ENCODE measurements around the gene NDRG3. TPM values are rescaled to one million over a fixed set of nuclear protein-coding genes. Genes with fewer than 3 reads are reported as not detected.

The NDRG3 gene
- total and polyA plus RNA-seq, 2 of the 8 experiments (the other 6 are each of a cell fraction or from before 2014, with no cell fraction given): 25.7 to 32.3 TPM

DNA sequence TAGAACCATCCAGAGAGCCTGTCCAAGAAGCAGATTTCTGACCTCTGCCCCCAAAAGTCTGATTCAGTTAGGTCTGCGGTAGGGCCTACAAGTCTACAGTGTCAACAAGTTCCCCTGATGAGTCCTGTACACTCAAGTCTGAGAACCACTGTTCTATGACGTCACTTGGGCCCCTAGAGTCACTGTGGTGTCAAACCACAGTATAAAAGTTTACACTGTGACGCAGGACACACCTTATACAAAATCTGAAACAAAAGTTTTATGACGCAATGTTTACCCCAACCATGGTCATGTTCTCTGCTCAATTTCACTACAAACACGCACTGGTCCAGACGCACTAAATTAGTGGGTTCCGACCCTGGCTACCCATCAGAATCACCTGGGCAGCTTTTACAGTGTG, 117.8 kb downstream of the NDRG3 start:
- Histone ChIP-seq H2BK120ac (replicated peaks; ENCODE audit: low read depth, low read length) (no peak overlapping the region), H3K9me3 (ENCODE audit: insufficient read depth in 2 of 2, low read depth in 1 of 2, low read length in 1 of 2) (no peaks in the 10 kb centered on the region), H3K79me1 (ENCODE audit: low read depth, low read length) (no peaks in the 10 kb centered on the region), H4K91ac (replicated peaks; ENCODE audit: insufficient read length, low read length) (no peak overlapping the region), H4K20me1 (replicated peaks in 1 of 2; ENCODE audit: control insufficient read depth in 1 of 2, insufficient read depth in 2 of 2, low read length in 2 of 2) (no peaks in the 10 kb centered on the region), H3K36me3 (ENCODE audit: control insufficient read depth in 2 of 4, insufficient read depth in 4 of 4, low read length in 3 of 4) (no peaks in the 10 kb centered on the region), H4K5ac (ENCODE audit: insufficient read length, low read depth, low read length) (no peak overlapping the region), H3K4me1 (replicated peaks in 1 of 4; ENCODE audit: control insufficient read depth in 3 of 4, insufficient read depth in 4 of 4, low read length in 3 of 4) (peaks cover 0 to 4% (median 1%) of the 10 kb centered on the region in 4 experiments; a peak in 3 of 7 replicates), H3K27ac (ENCODE audit: low read depth, low read length) (no peak overlapping the region), H2AK5ac (ENCODE audit: low read depth, low read length) (no peak overlapping the region), H3K4me3 (ENCODE audit: extremely low read depth in 1 of 4, insufficient read depth in 2 of 4, low read depth in 3 of 4, low read length in 4 of 4) (no peak overlapping the region), H3K23ac (ENCODE audit: insufficient read length) (no peak overlapping the region), H2BK15ac (ENCODE audit: low read length) (no peak overlapping the region), H2BK20ac (ENCODE audit: low read length) (no peak overlapping the region), H2BK12ac (ENCODE audit: low read depth, low read length) (no peak overlapping the region), H3K27me3 (replicated peaks in 1 of 4; ENCODE audit: control insufficient read depth in 3 of 4, extremely low read depth in 1 of 4, insufficient read depth in 3 of 4, low read length in 3 of 4) (no peaks in the 10 kb centered on the region), H3K23me2 (ENCODE audit: low read depth, low read length) (no peaks in the 10 kb centered on the region), H3K14ac (ENCODE audit: insufficient read length) (no peak overlapping the region), H2BK5ac (ENCODE audit: low read depth, low read length) (no peak overlapping the region), H3K9ac (replicated peaks in 1 of 4; ENCODE audit: extremely low read depth in 1 of 4, low read depth in 3 of 4, low read length in 3 of 4) (no peak overlapping the region), H3K56ac (replicated peaks; ENCODE audit: insufficient read length, low read depth, low read length) (no peak overlapping the region), H3K79me2 (ENCODE audit: control insufficient read depth in 1 of 2, insufficient read depth in 2 of 2, low read length in 2 of 2) (no peaks in the 10 kb centered on the region), H3K4me2 (ENCODE audit: insufficient read depth in 1 of 2, low read depth in 2 of 2, low read length in 2 of 2) (no peak overlapping the region), H2AFZ (ENCODE audit: low read length) (no peak overlapping the region), H3K18ac (ENCODE audit: extremely low read depth, low read length) (no peak overlapping the region), H3K4ac (replicated peaks; ENCODE audit: insufficient read length, low read depth, low read length) (no peak overlapping the region), H4K8ac (ENCODE audit: extremely low read depth, insufficient read depth, low read length) (no peak overlapping the region)
- no peak for FAIRE-seq
- 93% methylated on average over 7 of the region's 7 CpGs; no CpG with 5 or more reads in 1 of the 2 experiments for WGBS, 2 experiments (ENCODE audit: extremely low coverage in 1 of 2, insufficient coverage in 1 of 2, insufficient read length in 1 of 2, insufficient replicate concordance in 2 of 2, low coverage in 1 of 2, low lambda C conversion rate in 2 of 2, missing lambda C conversion rate in 1 of 2)
- no peak for DNase-seq (ENCODE audit: low read depth in 1 of 2, low spot score in 2 of 2)
- no peak for TF ChIP-seq TCF12 (IDR thresholded peaks at IDR 0.05; ENCODE audit: low read depth, low read length)
- TF ChIP-seq CHD2 (IDR thresholded peaks at IDR 0.05; ENCODE audit: low read length): no peak
- no peak for TF ChIP-seq SP4 (IDR thresholded peaks at IDR 0.05; ENCODE audit: low read length)
- ChIA-PET CTCF (ENCODE audit: partially characterized antibody) (interaction anchor here (1.6 to 9.9 kb wide), 3 partner anchors 14 to 44 kb away, joined by 3 to 92 read pairs (median 27); partner anchors contain the start of gene SLA2), POLR2A (ENCODE audit: partially characterized antibody) (interaction anchor here (0.9 to 1.7 kb wide), 2 partner anchors 11 to 121 kb away, joined by 3 read pairs; no protein-coding TSS in a partner anchor)

Data from H1 (cell line).